Neutrophil (primary cell): Measurements from ENCODE around the gene FAM114A2.

Experiments
- H3K27ac ChIP-seq: fragments of 200-600 bp; sonication (generic); 2 replicates; pipeline ENCODE4 v1.5.1; 2016; ENCODE audit warnings: mild to moderate bottlenecking, moderate library complexity
- H3K27me3 ChIP-seq: fragments of 200-600 bp; sonication (generic); 2 replicates; pipeline ENCODE4 v1.6.0; 2016; ENCODE audit warnings: mild to moderate bottlenecking
- H3K36me3 ChIP-seq: fragments of 200-600 bp; sonication (generic); 2 replicates; pipeline ENCODE4 v1.5.1; 2017
- H3K4me1 ChIP-seq, 2 experiments: fragments of 200-600 bp in 1 of 2; sonication (generic) in 1 of 2; 1 replicate in 1 of 2; 2 replicates in 1 of 2; pipeline versions ENCODE4 v1.5.1 to v1.6.1; 2013 to 2016; ENCODE audit warnings: low read depth in 1 of 2, low read length in 1 of 2, mild to moderate bottlenecking in 1 of 2, moderate library complexity in 1 of 2; ENCODE audit not compliant: control insufficient read depth in 1 of 2, insufficient read depth in 1 of 2
- H3K4me3 ChIP-seq, 2 experiments: fragments of 200-600 bp in 1 of 2; sonication (generic) in 1 of 2; 1 replicate in 1 of 2; 2 replicates in 1 of 2; pipeline ENCODE4 v1.5.1; 2013 to 2016; ENCODE audit warnings: low read depth in 1 of 2, low read length in 1 of 2, mild to moderate bottlenecking in 1 of 2, moderate library complexity in 1 of 2
- H3K9me3 ChIP-seq: fragments of 200-600 bp; sonication (generic); 2 replicates; pipeline ENCODE4 v1.5.1; 2016
- CTCF ChIP-seq: fragments of 200-600 bp; sonication (generic); IDR thresholded peaks from 2 replicates; pipeline ENCODE4 v1.5.1; 2016; ENCODE audit warnings: antibody characterized with exemption

The FAM114A2 gene

GRCh38 chr5:154059039-154059430 lies 20.3 kb upstream of the FAM114A2 start:
- no peak overlapping the region for H3K4me3 ChIP-seq
- H3K27ac ChIP-seq: no peak overlapping the region
- no peaks in the 10 kb centered on the region for H3K9me3 ChIP-seq
- peaks cover 34% of the 10 kb centered on the region for H3K36me3 ChIP-seq
- H3K4me1 ChIP-seq: no peaks in the 10 kb centered on the region
- no peak for TF ChIP-seq CTCF
- H3K27me3 ChIP-seq: no peaks in the 10 kb centered on the region

GRCh38 chr5:154058055-154059038 lies 19.6 kb upstream of the FAM114A2 start:
- Histone ChIP-seq H3K36me3 (peaks cover 41% of the 10 kb centered on the region), H3K27me3 (no peaks in the 10 kb centered on the region), H3K9me3 (no peaks in the 10 kb centered on the region), H3K4me1 (no peaks in the 10 kb centered on the region), H3K4me3 (no peak overlapping the region), H3K27ac (no peak overlapping the region)
- no peak for TF ChIP-seq CTCF

GRCh38 chr5:154055201-154055600 lies 16.5 kb upstream of the FAM114A2 start:
- Histone ChIP-seq H3K27me3 (no peaks in the 10 kb centered on the region), H3K4me3 (no peak overlapping the region), H3K4me1 (no peaks in the 10 kb centered on the region), H3K27ac (no peak overlapping the region), H3K9me3 (no peaks in the 10 kb centered on the region), H3K36me3 (peaks cover 60% of the 10 kb centered on the region)
- no peak for TF ChIP-seq CTCF

GRCh38 chr5:154053468-154053867 lies 14.8 kb upstream of the FAM114A2 start:
- H3K9me3 ChIP-seq: no peaks in the 10 kb centered on the region
- H3K36me3 ChIP-seq: peaks cover 63% of the 10 kb centered on the region
- no peaks in the 10 kb centered on the region for H3K27me3 ChIP-seq
- H3K4me3 ChIP-seq: no peak overlapping the region
- H3K27ac ChIP-seq: no peak overlapping the region
- H3K4me1 ChIP-seq: peaks cover 0 to 7% of the 10 kb centered on the region in 2 experiments
- no peak for TF ChIP-seq CTCF

GRCh38 chr5:154049636-154050035 lies 10.9 kb upstream of the FAM114A2 start:
- TF ChIP-seq CTCF: no peak
- Histone ChIP-seq H3K36me3 (peaks cover 45% of the 10 kb centered on the region), H3K4me3 (no peak overlapping the region)

More at GRCh38 chr5:154049636-154050035, 10.9 kb upstream of the FAM114A2 start:
- peak overlapping the region; percentile 51 for H3K27ac ChIP-seq
- no peaks in the 10 kb centered on the region for H3K27me3 ChIP-seq
- H3K9me3 ChIP-seq: no peaks in the 10 kb centered on the region
- peaks cover 7 to 8% of the 10 kb centered on the region in 2 experiments for H3K4me1 ChIP-seq
